Epithelial cell of prostate (primary cell): ENCODE results near the gene ELAC1.
"Not testable (repeated sequence)": the region's sequence is repeated elsewhere in the genome, so short reads cannot be mapped to it uniquely, and the experiment has no call there.

Experiments
- DNase-seq: peaks from one replicate; pipeline ENCODE4 v3.0.0-alpha.2; 2011; ENCODE audit warnings: low read depth, low spot score
- H3K27ac ChIP-seq: fragments of 450-650 bp; 2 replicates; pipeline ENCODE4 v1.5.1; 2017; ENCODE audit warnings: mild to moderate bottlenecking

ELAC1 gene

GRCh38 chr18:50967714-50968661 is at the start of gene ELAC1:
Gene ELAC1 (plus strand): TSS chr18:50968040. CDS start chr18:50974405, 6,365 bp downstream.
- H3K27ac ChIP-seq, result peak within 1 kb of the TSS; percentile 83
- DNase-seq, result no peak

GRCh38 chr18:50918153-50918552 is 49.7 kb upstream of the ELAC1 start:
- DNase-seq, result no peak
- H3K27ac ChIP-seq, result no peak overlapping the region

GRCh38 chr18:50924372-50924771 is 43.5 kb upstream of the ELAC1 start:
- H3K27ac ChIP-seq, result no peak overlapping the region
- DNase-seq, result no peak

- DNase-seq, result no peak
- no peak overlapping the region for H3K27ac ChIP-seq
Measured at GRCh38 chr18:50926521-50926920, 41.3 kb upstream of the ELAC1 start.

- DNase-seq, result no peak
- no peak overlapping the region for H3K27ac ChIP-seq
Measured at GRCh38 chr18:50928551-50928950, 39.3 kb upstream of the ELAC1 start.

- DNase-seq, result no peak
- no peak overlapping the region for H3K27ac ChIP-seq
Measured at GRCh38 chr18:50933684-50934083, 34.2 kb upstream of the ELAC1 start.

- no peak overlapping the region for H3K27ac ChIP-seq
- DNase-seq, result no peak
Measured at GRCh38 chr18:50934545-50935211, 33.2 kb upstream of the ELAC1 start.

GRCh38 chr18:50935493-50936191 is 32.2 kb upstream of the ELAC1 start:
- no peak for DNase-seq
- H3K27ac ChIP-seq, result no peak overlapping the region

GRCh38 chr18:50937183-50937582 is 30.7 kb upstream of the ELAC1 start:
- H3K27ac ChIP-seq, result no peak overlapping the region
- DNase-seq, result no peak

GRCh38 chr18:50938912-50939311 is 28.9 kb upstream of the ELAC1 start:
- DNase-seq, result no peak
- H3K27ac ChIP-seq, result no peak overlapping the region

- H3K27ac ChIP-seq, result no peak overlapping the region
- no peak for DNase-seq
Measured at GRCh38 chr18:50944245-50944932, 23.5 kb upstream of the ELAC1 start.

GRCh38 chr18:50945918-50946317 is 21.9 kb upstream of the ELAC1 start:
- DNase-seq, H3K27ac ChIP-seq: not testable (repeated sequence)

GRCh38 chr18:50947899-50948298 is 19.9 kb upstream of the ELAC1 start:
- no peak overlapping the region for H3K27ac ChIP-seq
- no peak for DNase-seq

GRCh38 chr18:50949185-50949584 is 18.7 kb upstream of the ELAC1 start:
- H3K27ac ChIP-seq, result no peak overlapping the region
- no peak for DNase-seq

- DNase-seq, result no peak
- H3K27ac ChIP-seq, result no peak overlapping the region
Measured at GRCh38 chr18:50950626-50951025, 17.2 kb upstream of the ELAC1 start.

- DNase-seq, result no peak
- H3K27ac ChIP-seq, result no peak overlapping the region
Measured at GRCh38 chr18:50953822-50954221, 14.0 kb upstream of the ELAC1 start.

GRCh38 chr18:50955253-50955652 is 12.6 kb upstream of the ELAC1 start:
- DNase-seq, result no peak
- no peak overlapping the region for H3K27ac ChIP-seq

- H3K27ac ChIP-seq, result no peak overlapping the region
- no peak for DNase-seq
Measured at GRCh38 chr18:50956116-50956515, 11.7 kb upstream of the ELAC1 start.

GRCh38 chr18:50961974-50962373 is 5.9 kb upstream of the ELAC1 start:
- H3K27ac ChIP-seq, result no peak overlapping the region
- no peak for DNase-seq

GRCh38 chr18:50969448-50969847 is 1.6 kb downstream of the ELAC1 start:
- DNase-seq, result no peak

More at GRCh38 chr18:50969448-50969847, 1.6 kb downstream of the ELAC1 start:
- H3K27ac ChIP-seq, result no peak overlapping the region
